ENCODE results near the gene OPCML.

Gene OPCML

GRCh38 chr11:132980670-132981069 lies 551.6 kb downstream of the OPCML start:
- TF ChIP-seq CTCF (IDR thresholded peaks at IDR 0.05; ENCODE audit: insufficient read depth, low read depth, low read length, missing control alignments): no peak
- DNase-seq (ENCODE audit: low read depth): peak; percentile 48
- H3K4me3 ChIP-seq (ENCODE audit: low read length): no peak overlapping the region

- TF ChIP-seq CTCF (IDR thresholded peaks at IDR 0.05; ENCODE audit: insufficient read depth, low read depth, low read length, missing control alignments): no peak
- no peak overlapping the region for H3K4me3 ChIP-seq (ENCODE audit: low read length)
- DNase-seq (ENCODE audit: low read depth): no peak
These were observed 554.6 kb downstream of the OPCML start for GRCh38 chr11:132977746-132978145.

- no peak for TF ChIP-seq CTCF (IDR thresholded peaks at IDR 0.05; ENCODE audit: insufficient read depth, low read depth, low read length, missing control alignments)
- DNase-seq (ENCODE audit: low read depth): no peak
- H3K4me3 ChIP-seq (ENCODE audit: low read length): no peak overlapping the region
These were observed 555.1 kb downstream of the OPCML start for GRCh38 chr11:132977241-132977640.

GRCh38 chr11:132976115-132976514 lies 556.2 kb downstream of the OPCML start:
- no peak for TF ChIP-seq CTCF (IDR thresholded peaks at IDR 0.05; ENCODE audit: insufficient read depth, low read depth, low read length, missing control alignments)
- no peak for DNase-seq (ENCODE audit: low read depth)
- no peak overlapping the region for H3K4me3 ChIP-seq (ENCODE audit: low read length)

- TF ChIP-seq CTCF (IDR thresholded peaks at IDR 0.05; ENCODE audit: insufficient read depth, low read depth, low read length, missing control alignments): no peak
- no peak for DNase-seq (ENCODE audit: low read depth)
- no peak overlapping the region for H3K4me3 ChIP-seq (ENCODE audit: low read length)
These were observed 558.6 kb downstream of the OPCML start for GRCh38 chr11:132973686-132974085.

- no peak for DNase-seq (ENCODE audit: low read depth)
- TF ChIP-seq CTCF (IDR thresholded peaks at IDR 0.05; ENCODE audit: insufficient read depth, low read depth, low read length, missing control alignments): no peak
- no peak overlapping the region for H3K4me3 ChIP-seq (ENCODE audit: low read length)
These were observed 559.7 kb downstream of the OPCML start for GRCh38 chr11:132972565-132972964.

GRCh38 chr11:132971351-132971750 lies 561.0 kb downstream of the OPCML start:
- TF ChIP-seq CTCF (IDR thresholded peaks at IDR 0.05; ENCODE audit: insufficient read depth, low read depth, low read length, missing control alignments): no peak
- H3K4me3 ChIP-seq (ENCODE audit: low read length): no peak overlapping the region
- no peak for DNase-seq (ENCODE audit: low read depth)

Measured in epithelial cell of esophagus (primary cell).